Measurements from ENCODE around the gene NNAT. TPM values are rescaled to one million over a fixed set of nuclear protein-coding genes. Genes with fewer than 3 reads are reported as not detected.

Gene NNAT
- total and polyA plus RNA-seq, 3 experiments from 2014 or later: 0.33 TPM; not detected in 2

GRCh38 chr20:37505263-37506151, 15.5 kb upstream of the NNAT start:
- Mint-ChIP-seq H3K9me3 (no peaks in the 10 kb centered on the region), H3K27me3 (no peaks in the 10 kb centered on the region), H3K4me1 (peaks cover 4 to 5% (median 4%) of the 10 kb centered on the region in 3 donors), H3K27ac (peak overlapping the region in 2 of 8 donors; percentile 71 to 74), H3K36me3 (peaks cover 0 to 8% (median 4%) of the 10 kb centered on the region in 3 donors), H3K4me3 (no peak overlapping the region)
- no peak for DNase-seq
- Histone ChIP-seq H3K27me3 (ENCODE audit: insufficient read depth, low read length, poor library complexity, severe bottlenecking) (no peaks in the 10 kb centered on the region), H3K36me3 (ENCODE audit: insufficient read depth, low read length) (no peaks in the 10 kb centered on the region), H3K9me3 (ENCODE audit: low read length) (no peaks in the 10 kb centered on the region), H3K4me3 (ENCODE audit: low read length) (no peak overlapping the region), H3K4me1 (ENCODE audit: insufficient read depth, low read length) (no peaks in the 10 kb centered on the region), H3K27ac (ENCODE audit: low read depth, low read length) (no peak overlapping the region)
- POLR2A ChIA-PET: no interaction called here
- CTCF ChIA-PET: no interaction called here

- Mint-ChIP-seq H3K36me3 (peaks cover 4 to 15% (median 8%) of the 10 kb centered on the region in 3 donors), H3K4me3 (no peak overlapping the region), H3K27ac (no peak overlapping the region), H3K9me3 (no peaks in the 10 kb centered on the region), H3K27me3 (no peaks in the 10 kb centered on the region), H3K4me1 (peaks cover 4 to 8% (median 5%) of the 10 kb centered on the region in 3 donors)
- H3K4me1 ChIP-seq (ENCODE audit: insufficient read depth, low read length): no peaks in the 10 kb centered on the region
- ChIA-PET CTCF (no interaction called here), POLR2A (no interaction called here)
- DNase-seq: no peak
- no peaks in the 10 kb centered on the region for H3K27me3 ChIP-seq (ENCODE audit: insufficient read depth, low read length, poor library complexity, severe bottlenecking)
- no peaks in the 10 kb centered on the region for H3K9me3 ChIP-seq (ENCODE audit: low read length)
- no peak overlapping the region for H3K27ac ChIP-seq (ENCODE audit: low read depth, low read length)
- H3K36me3 ChIP-seq (ENCODE audit: insufficient read depth, low read length): peaks cover 3% of the 10 kb centered on the region
- no peak overlapping the region for H3K4me3 ChIP-seq (ENCODE audit: low read length)
Observed at GRCh38 chr20:37506152-37506725, 14.8 kb upstream of the NNAT start.

- H3K36me3 ChIP-seq (ENCODE audit: insufficient read depth, low read length): peaks cover 14% of the 10 kb centered on the region
- no peak for DNase-seq
- ChIA-PET CTCF (no interaction called here), POLR2A (no interaction called here)
- no peaks in the 10 kb centered on the region for H3K4me1 ChIP-seq (ENCODE audit: insufficient read depth, low read length)
- Mint-ChIP-seq H3K27ac (peak overlapping the region in 1 of 8 donors; percentile 13), H3K27me3 (no peaks in the 10 kb centered on the region), H3K36me3 (peaks cover 8 to 42% (median 11%) of the 10 kb centered on the region in 3 donors), H3K4me3 (no peak overlapping the region), H3K9me3 (no peaks in the 10 kb centered on the region), H3K4me1 (peaks cover 0 to 23% (median 21%) of the 10 kb centered on the region in 3 donors)
- no peak overlapping the region for H3K27ac ChIP-seq (ENCODE audit: low read depth, low read length)
- H3K27me3 ChIP-seq (ENCODE audit: insufficient read depth, low read length, poor library complexity, severe bottlenecking): no peaks in the 10 kb centered on the region
- no peaks in the 10 kb centered on the region for H3K9me3 ChIP-seq (ENCODE audit: low read length)
- H3K4me3 ChIP-seq (ENCODE audit: low read length): no peak overlapping the region
Observed at GRCh38 chr20:37510226-37510625, 10.8 kb upstream of the NNAT start.

GRCh38 chr20:37511610-37512275, 9.3 kb upstream of the NNAT start:
- no peak overlapping the region for H3K4me3 ChIP-seq (ENCODE audit: low read length)
- no peaks in the 10 kb centered on the region for H3K9me3 ChIP-seq (ENCODE audit: low read length)
- Mint-ChIP-seq H3K4me1 (peaks cover 0 to 33% (median 27%) of the 10 kb centered on the region in 3 donors), H3K36me3 (peaks cover 11 to 53% (median 12%) of the 10 kb centered on the region in 3 donors), H3K27me3 (no peaks in the 10 kb centered on the region), H3K27ac (peak overlapping the region in 3 of 8 donors; percentile 11 to 62 (median 55)), H3K9me3 (no peaks in the 10 kb centered on the region), H3K4me3 (no peak overlapping the region)
- ChIA-PET CTCF (no interaction called here), POLR2A (no interaction called here)
- no peak for DNase-seq
- peaks cover 14% of the 10 kb centered on the region for H3K36me3 ChIP-seq (ENCODE audit: insufficient read depth, low read length)
- no peaks in the 10 kb centered on the region for H3K27me3 ChIP-seq (ENCODE audit: insufficient read depth, low read length, poor library complexity, severe bottlenecking)
- H3K4me1 ChIP-seq (ENCODE audit: insufficient read depth, low read length): no peaks in the 10 kb centered on the region
- no peak overlapping the region for H3K27ac ChIP-seq (ENCODE audit: low read depth, low read length)

GRCh38 chr20:37513779-37514359, 7.2 kb upstream of the NNAT start:
- H3K4me1 ChIP-seq (ENCODE audit: insufficient read depth, low read length): no peaks in the 10 kb centered on the region
- ChIA-PET POLR2A (no interaction called here), CTCF (no interaction called here)
- no peaks in the 10 kb centered on the region for H3K9me3 ChIP-seq (ENCODE audit: low read length)
- H3K27me3 ChIP-seq (ENCODE audit: insufficient read depth, low read length, poor library complexity, severe bottlenecking): no peaks in the 10 kb centered on the region
- H3K36me3 Mint-ChIP-seq: peaks cover 13 to 74% (median 16%) of the 10 kb centered on the region in 3 donors
- no peak overlapping the region for H3K4me3 Mint-ChIP-seq
- peaks cover 14% of the 10 kb centered on the region for H3K36me3 ChIP-seq (ENCODE audit: insufficient read depth, low read length)
- H3K4me1 Mint-ChIP-seq: peaks cover 13 to 46% (median 39%) of the 10 kb centered on the region in 3 donors
- no peak overlapping the region for H3K4me3 ChIP-seq (ENCODE audit: low read length)
- no peaks in the 10 kb centered on the region for H3K9me3 Mint-ChIP-seq
- no peak overlapping the region for H3K27ac Mint-ChIP-seq
- no peak for DNase-seq
- no peaks in the 10 kb centered on the region for H3K27me3 Mint-ChIP-seq
- H3K27ac ChIP-seq (ENCODE audit: low read depth, low read length): no peak overlapping the region

GRCh38 chr20:37515876-37516275, 5.2 kb upstream of the NNAT start:
- Histone ChIP-seq H3K9me3 (ENCODE audit: low read length) (no peaks in the 10 kb centered on the region), H3K4me3 (ENCODE audit: low read length) (no peak overlapping the region), H3K27ac (ENCODE audit: low read depth, low read length) (no peak overlapping the region), H3K27me3 (ENCODE audit: insufficient read depth, low read length, poor library complexity, severe bottlenecking) (no peaks in the 10 kb centered on the region), H3K4me1 (ENCODE audit: insufficient read depth, low read length) (no peaks in the 10 kb centered on the region), H3K36me3 (ENCODE audit: insufficient read depth, low read length) (peaks cover 14% of the 10 kb centered on the region)
- Mint-ChIP-seq H3K36me3 (peaks cover 8 to 85% (median 15%) of the 10 kb centered on the region in 3 donors), H3K4me3 (no peak overlapping the region), H3K27me3 (no peaks in the 10 kb centered on the region), H3K9me3 (no peaks in the 10 kb centered on the region), H3K27ac (peak overlapping the region in 1 of 8 donors; percentile 43), H3K4me1 (peaks cover 21 to 63% (median 44%) of the 10 kb centered on the region in 3 donors)
- POLR2A ChIA-PET: no interaction called here
- CTCF ChIA-PET: no interaction called here
- DNase-seq: no peak

- Mint-ChIP-seq H3K36me3 (peaks cover 8 to 79% (median 12%) of the 10 kb centered on the region in 3 donors), H3K27ac (no peak overlapping the region), H3K27me3 (no peaks in the 10 kb centered on the region), H3K4me3 (no peak overlapping the region), H3K4me1 (peaks cover 26 to 67% (median 40%) of the 10 kb centered on the region in 3 donors), H3K9me3 (no peaks in the 10 kb centered on the region)
- ChIA-PET POLR2A (no interaction called here), CTCF (interaction anchor here (0.6 kb wide), 1 partner anchor 16 kb away, joined by 4 read pairs; no protein-coding TSS in a partner anchor)
- Histone ChIP-seq H3K9me3 (ENCODE audit: low read length) (no peaks in the 10 kb centered on the region), H3K4me3 (ENCODE audit: low read length) (no peak overlapping the region), H3K4me1 (ENCODE audit: insufficient read depth, low read length) (no peaks in the 10 kb centered on the region), H3K36me3 (ENCODE audit: insufficient read depth, low read length) (peaks cover 7% of the 10 kb centered on the region), H3K27me3 (ENCODE audit: insufficient read depth, low read length, poor library complexity, severe bottlenecking) (no peaks in the 10 kb centered on the region), H3K27ac (ENCODE audit: low read depth, low read length) (no peak overlapping the region)
- no peak for DNase-seq
Observed at GRCh38 chr20:37516811-37517750, 4.0 kb upstream of the NNAT start.

Data from CD8-positive, alpha-beta memory T cell (primary cell).